ENCODE measurements around the gene DDRGK1.

GRCh38 chr20:3141757-3142156 lies 62.7 kb downstream of the DDRGK1 start:
- TF ChIP-seq, protein P1, sequence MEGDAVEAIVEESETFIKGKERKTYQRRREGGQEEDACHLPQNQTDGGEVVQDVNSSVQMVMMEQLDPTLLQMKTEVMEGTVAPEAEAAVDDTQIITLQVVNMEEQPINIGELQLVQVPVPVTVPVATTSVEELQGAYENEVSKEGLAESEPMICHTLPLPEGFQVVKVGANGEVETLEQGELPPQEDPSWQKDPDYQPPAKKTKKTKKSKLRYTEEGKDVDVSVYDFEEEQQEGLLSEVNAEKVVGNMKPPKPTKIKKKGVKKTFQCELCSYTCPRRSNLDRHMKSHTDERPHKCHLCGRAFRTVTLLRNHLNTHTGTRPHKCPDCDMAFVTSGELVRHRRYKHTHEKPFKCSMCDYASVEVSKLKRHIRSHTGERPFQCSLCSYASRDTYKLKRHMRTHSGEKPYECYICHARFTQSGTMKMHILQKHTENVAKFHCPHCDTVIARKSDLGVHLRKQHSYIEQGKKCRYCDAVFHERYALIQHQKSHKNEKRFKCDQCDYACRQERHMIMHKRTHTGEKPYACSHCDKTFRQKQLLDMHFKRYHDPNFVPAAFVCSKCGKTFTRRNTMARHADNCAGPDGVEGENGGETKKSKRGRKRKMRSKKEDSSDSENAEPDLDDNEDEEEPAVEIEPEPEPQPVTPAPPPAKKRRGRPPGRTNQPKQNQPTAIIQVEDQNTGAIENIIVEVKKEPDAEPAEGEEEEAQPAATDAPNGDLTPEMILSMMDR (IDR thresholded peaks at IDR 0.05), result no peak
- TF ChIP-seq ZFX (IDR thresholded peaks at IDR 0.05; ENCODE audit: borderline replicate concordance), result no peak

Data from 22Rv1 (cell line).